ENCODE results near the gene WDR37.

- TF ChIP-seq CTCF (optimal IDR thresholded peaks at IDR 0.05 in 1 of 3, IDR thresholded peaks at IDR 0.05 in 1 of 3, conservative IDR thresholded peaks at IDR 0.05 in 1 of 3; ENCODE audit: extremely low read depth in 1 of 3, insufficient read depth in 2 of 3, low read length in 3 of 3) = no peak
- TF ChIP-seq EZH2 (IDR thresholded peaks at IDR 0.05; ENCODE audit: low read length) = no peak
Observed at GRCh38 chr10:1064964-1065247, 8.7 kb downstream of the WDR37 start.
